Testis (tissue), 2 donors: ENCODE measurements around the gene IL25.

Experiments used
- CTCF ChIP-seq, 3 experiments: fragments of 450-650 bp in 2 of 3; fragments of 200-600 bp in 1 of 3; sonication (generic) in 1 of 3; IDR thresholded peaks; one replicate each; pipeline ENCODE4 v1.5.1; 2016 to 2019; ENCODE audit warnings: antibody characterized with exemption in 3 of 3, mild to moderate bottlenecking in 2 of 3, moderate library complexity in 1 of 3
- POLR2A ChIP-seq: fragments of 450-650 bp; IDR thresholded peaks from one replicate; pipeline ENCODE4 v1.6.1; 2017; ENCODE audit warnings: antibody characterized with exemption, mild to moderate bottlenecking, moderate library complexity

- TF ChIP-seq CTCF (IDR thresholded peaks at IDR 0.05) (no peak), POLR2A (no peak)
These were observed 13.1 kb downstream of the IL25 start for GRCh38 chr14:23385642-23386265.
